Measurements from ENCODE around the gene HSPB1.
"Not testable (repeated sequence)": the region's sequence is repeated elsewhere in the genome, so short reads cannot be mapped to it uniquely, and the experiment has no call there.

HSPB1 gene

GRCh38 chr7:76304888-76305375, 2.5 kb downstream of the HSPB1 start:
- Histone ChIP-seq H2AFZ (ENCODE audit: low read length) (no peak overlapping the region), H3K4me1 (ENCODE audit: insufficient read depth, low read length, severe bottlenecking) (peaks cover 46% of the 10 kb centered on the region), H3K27me3 (ENCODE audit: insufficient read depth, low read length) (0 out of 2 replicates have a peak, but pooled peaks cover 5% of the 10 kb centered on the region), H3F3A (ENCODE audit: insufficient read depth, low read length) (no peaks in the 10 kb centered on the region), H3K36me3 (ENCODE audit: insufficient read depth, low read length) (no peaks in the 10 kb centered on the region), H3K79me2 (ENCODE audit: insufficient read depth, low read length) (no peaks in the 10 kb centered on the region), H3K9me2 (ENCODE audit: low read depth, low read length) (no peaks in the 10 kb centered on the region), H3K27ac (ENCODE audit: low read depth, low read length, poor library complexity, severe bottlenecking) (peak overlapping the region; percentile 67), H4K20me1 (ENCODE audit: insufficient read depth, low read length) (no peaks in the 10 kb centered on the region), H3K9ac (ENCODE audit: low read length) (no peak overlapping the region; the same call in 1 of the 2 replicates), H3K4me3 (ENCODE audit: low read depth, low read length, poor library complexity, severe bottlenecking) (no peak overlapping the region), H3K4me2 (ENCODE audit: low read length) (no peak overlapping the region), H3K9me3 (ENCODE audit: low read length) (no peaks in the 10 kb centered on the region)
- TF ChIP-seq CTCF (IDR thresholded peaks at IDR 0.05; ENCODE audit: low read length) (no peak), EZH2 (IDR thresholded peaks at IDR 0.05; ENCODE audit: borderline replicate concordance, low read length) (no peak)

GRCh38 chr7:76308874-76309273, 6.4 kb downstream of the HSPB1 start:
- H4K20me1 ChIP-seq (ENCODE audit: insufficient read depth, low read length); H3F3A ChIP-seq (ENCODE audit: insufficient read depth, low read length); H3K9me3 ChIP-seq (ENCODE audit: low read length); H2AFZ ChIP-seq (ENCODE audit: low read length); H3K79me2 ChIP-seq (ENCODE audit: insufficient read depth, low read length); H3K36me3 ChIP-seq (ENCODE audit: insufficient read depth, low read length); H3K27ac ChIP-seq (ENCODE audit: low read depth, low read length, poor library complexity, severe bottlenecking); H3K4me3 ChIP-seq (ENCODE audit: low read depth, low read length, poor library complexity, severe bottlenecking); H3K9me2 ChIP-seq (ENCODE audit: low read depth, low read length); H3K4me2 ChIP-seq (ENCODE audit: low read length); H3K9ac ChIP-seq (ENCODE audit: low read length); H3K27me3 ChIP-seq (ENCODE audit: insufficient read depth, low read length): not testable (repeated sequence)
- peaks cover 26% of the 10 kb centered on the region for H3K4me1 ChIP-seq (ENCODE audit: insufficient read depth, low read length, severe bottlenecking)

- H3K9ac ChIP-seq (ENCODE audit: low read length); H3K79me2 ChIP-seq (ENCODE audit: insufficient read depth, low read length); H3K27me3 ChIP-seq (ENCODE audit: insufficient read depth, low read length): not testable (repeated sequence)
Measured at GRCh38 chr7:76309341-76310101, 7.0 kb downstream of the HSPB1 start.

GRCh38 chr7:76310102-76310957, 7.9 kb downstream of the HSPB1 start:
- Histone ChIP-seq H3K4me1 (ENCODE audit: insufficient read depth, low read length, severe bottlenecking) (peaks cover 15% of the 10 kb centered on the region), H3K79me2 (ENCODE audit: insufficient read depth, low read length) (no peaks in the 10 kb centered on the region), H3K9me2 (ENCODE audit: low read depth, low read length) (no peaks in the 10 kb centered on the region), H3K9ac (ENCODE audit: low read length) (no peak overlapping the region), H3K27me3 (ENCODE audit: insufficient read depth, low read length) (0 out of 2 replicates have a peak, but pooled peaks cover 5% of the 10 kb centered on the region), H3K4me3 (ENCODE audit: low read depth, low read length, poor library complexity, severe bottlenecking) (no peak overlapping the region), H3K9me3 (ENCODE audit: low read length) (no peaks in the 10 kb centered on the region), H3K36me3 (ENCODE audit: insufficient read depth, low read length) (no peaks in the 10 kb centered on the region), H3K27ac (ENCODE audit: low read depth, low read length, poor library complexity, severe bottlenecking) (no peak overlapping the region), H4K20me1 (ENCODE audit: insufficient read depth, low read length) (no peaks in the 10 kb centered on the region), H3F3A (ENCODE audit: insufficient read depth, low read length) (no peaks in the 10 kb centered on the region), H2AFZ (ENCODE audit: low read length) (no peak overlapping the region), H3K4me2 (ENCODE audit: low read length) (no peak overlapping the region)
- TF ChIP-seq CTCF (IDR thresholded peaks at IDR 0.05; ENCODE audit: low read length) (no peak), EZH2 (IDR thresholded peaks at IDR 0.05; ENCODE audit: borderline replicate concordance, low read length) (no peak)

More at GRCh38 chr7:76309341-76310101, 7.0 kb downstream of the HSPB1 start:
- not testable (repeated sequence) for H3F3A ChIP-seq (ENCODE audit: insufficient read depth, low read length); H3K27ac ChIP-seq (ENCODE audit: low read depth, low read length, poor library complexity, severe bottlenecking); H3K36me3 ChIP-seq (ENCODE audit: insufficient read depth, low read length); H3K9me2 ChIP-seq (ENCODE audit: low read depth, low read length); H3K4me3 ChIP-seq (ENCODE audit: low read depth, low read length, poor library complexity, severe bottlenecking); H4K20me1 ChIP-seq (ENCODE audit: insufficient read depth, low read length); H3K9me3 ChIP-seq (ENCODE audit: low read length); H3K4me2 ChIP-seq (ENCODE audit: low read length); H2AFZ ChIP-seq (ENCODE audit: low read length)
- H3K4me1 ChIP-seq (ENCODE audit: insufficient read depth, low read length, severe bottlenecking): peaks cover 20% of the 10 kb centered on the region

GRCh38 chr7:76311838-76312237, 9.4 kb downstream of the HSPB1 start:
- H3K4me3 ChIP-seq (ENCODE audit: low read depth, low read length, poor library complexity, severe bottlenecking); H3K9me3 ChIP-seq (ENCODE audit: low read length); H4K20me1 ChIP-seq (ENCODE audit: insufficient read depth, low read length); H3K79me2 ChIP-seq (ENCODE audit: insufficient read depth, low read length); H3K4me2 ChIP-seq (ENCODE audit: low read length); H3K9me2 ChIP-seq (ENCODE audit: low read depth, low read length); H3K36me3 ChIP-seq (ENCODE audit: insufficient read depth, low read length); H3K9ac ChIP-seq (ENCODE audit: low read length); H3K27ac ChIP-seq (ENCODE audit: low read depth, low read length, poor library complexity, severe bottlenecking); H3F3A ChIP-seq (ENCODE audit: insufficient read depth, low read length); H3K4me1 ChIP-seq (ENCODE audit: insufficient read depth, low read length, severe bottlenecking); H3K27me3 ChIP-seq (ENCODE audit: insufficient read depth, low read length); H2AFZ ChIP-seq (ENCODE audit: low read length): not testable (repeated sequence)

Measured in OCI-LY1 (cell line).